Stimulated activated CD8-positive, alpha-beta memory T cell treated with anti-CD3 and anti-CD28 coated beads, Interleukin-12 subunit alpha, Interleukin-12 subunit beta, amount 100 ng/mL, for 1 hour (primary cell): ENCODE measurements around the gene POLR3K.
"Not testable (repeated sequence)": the region's sequence is repeated elsewhere in the genome, so short reads cannot be mapped to it uniquely, and the experiment has no call there.

Source experiments
- DNase-seq: peaks from one replicate; pipeline ENCODE4 v3.0.0-alpha.2; 2020; ENCODE audit warnings: low read depth

POLR3K gene

GRCh38 chr16:42691-43090 lies 10.7 kb downstream of the POLR3K start:
- no peak for DNase-seq

GRCh38 chr16:42069-42457 lies 11.3 kb downstream of the POLR3K start:
- DNase-seq, result no peak

GRCh38 chr16:41439-42068 lies 11.9 kb downstream of the POLR3K start:
- DNase-seq, result no peak

- peak; percentile 29 for DNase-seq
Observed at GRCh38 chr16:38941-39892, 14.2 kb downstream of the POLR3K start.

- DNase-seq, result not testable (repeated sequence)
Observed at GRCh38 chr16:38206-38605, 15.2 kb downstream of the POLR3K start.

DNA sequence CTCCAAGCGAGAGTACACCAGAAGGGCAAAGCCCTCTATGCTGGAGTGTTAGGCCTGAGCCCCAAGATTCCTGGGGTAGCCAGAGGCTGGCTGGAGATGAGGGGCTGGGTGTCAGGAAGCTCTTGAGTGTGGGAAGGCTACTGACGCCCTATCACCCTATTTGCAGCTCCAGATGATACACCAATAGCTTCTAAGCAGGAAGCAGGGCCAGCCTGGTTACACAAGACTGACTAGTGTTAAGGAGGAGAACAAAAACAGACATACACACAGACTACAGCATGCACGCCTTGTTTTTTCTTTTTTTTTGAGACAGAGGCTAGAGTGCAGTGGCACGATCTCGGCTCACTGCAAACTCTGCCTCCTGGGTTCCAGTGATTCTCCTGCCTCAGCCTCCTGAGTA lies 15.9 kb downstream of the POLR3K start:
- no peak for DNase-seq

DNA sequence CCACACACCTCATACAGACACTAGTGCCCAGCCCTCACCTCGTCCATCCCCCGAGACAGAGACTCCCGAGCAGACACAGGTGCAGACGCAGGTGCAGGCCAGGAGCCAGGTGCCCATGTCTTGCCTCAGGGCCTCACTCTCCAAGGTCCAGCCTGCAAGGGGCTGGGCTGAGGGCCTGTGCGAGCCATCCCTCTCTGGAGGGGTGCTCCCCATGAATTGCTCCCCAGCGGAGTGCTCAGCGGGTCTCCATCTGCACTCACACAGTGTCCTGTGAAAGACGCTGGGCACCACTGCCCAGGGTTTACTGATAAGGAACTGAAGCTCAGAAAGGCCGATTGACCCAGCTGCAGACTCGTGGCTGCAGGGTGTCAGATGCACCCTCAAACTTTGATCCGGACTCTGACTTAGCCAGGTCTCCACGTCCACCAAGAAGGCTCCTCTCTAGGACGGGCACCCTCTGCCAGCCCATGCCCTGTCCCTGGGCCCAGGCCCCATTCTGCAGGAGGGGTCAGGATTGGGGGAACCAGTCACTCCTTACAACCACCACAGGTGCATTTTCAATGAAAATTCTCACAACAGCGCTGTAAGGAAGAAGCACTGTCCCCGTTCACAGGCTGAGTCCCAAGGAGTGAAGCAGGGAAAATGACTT lies 16.9 kb downstream of the POLR3K start:
- no peak for DNase-seq

GRCh38 chr16:35678-36305 lies 17.6 kb downstream of the POLR3K start:
- no peak for DNase-seq

DNA sequence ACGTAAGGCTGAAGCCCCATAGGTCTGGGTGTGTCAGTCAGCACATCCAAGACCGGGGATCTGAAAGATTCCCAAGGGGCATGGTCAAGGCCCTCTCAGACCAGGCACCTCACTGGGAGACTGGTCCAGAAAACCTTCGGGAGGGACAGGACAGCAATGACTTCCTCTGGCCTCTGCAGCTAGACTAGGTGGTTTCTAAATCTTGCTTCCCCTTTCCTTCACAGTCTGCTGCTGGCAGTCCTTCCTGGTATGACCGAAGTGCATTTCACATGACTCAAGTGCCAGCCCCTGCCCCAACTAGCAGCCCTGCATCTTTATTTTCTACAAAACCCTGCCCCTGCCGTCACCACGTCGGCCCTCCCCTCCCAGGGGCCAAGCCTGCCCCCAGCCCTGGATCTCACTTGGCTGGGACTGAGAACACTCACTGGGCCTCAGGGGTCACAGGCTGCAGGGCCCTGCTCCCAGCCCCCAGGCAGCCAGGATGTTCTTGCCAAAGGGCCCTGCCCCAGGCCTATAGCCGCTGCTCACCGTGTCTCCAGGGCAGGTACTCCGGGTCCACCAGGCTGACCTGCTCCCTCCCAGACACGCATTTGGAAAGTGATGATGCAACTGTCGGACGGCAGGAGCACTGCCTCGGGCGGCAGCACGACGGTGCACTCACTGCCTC lies 18.3 kb downstream of the POLR3K start:
- no peak for DNase-seq

GRCh38 chr16:34648-34987 lies 18.8 kb downstream of the POLR3K start:
- DNase-seq, result no peak

GRCh38 chr16:33877-34647 lies 19.3 kb downstream of the POLR3K start:
- no peak for DNase-seq

DNA sequence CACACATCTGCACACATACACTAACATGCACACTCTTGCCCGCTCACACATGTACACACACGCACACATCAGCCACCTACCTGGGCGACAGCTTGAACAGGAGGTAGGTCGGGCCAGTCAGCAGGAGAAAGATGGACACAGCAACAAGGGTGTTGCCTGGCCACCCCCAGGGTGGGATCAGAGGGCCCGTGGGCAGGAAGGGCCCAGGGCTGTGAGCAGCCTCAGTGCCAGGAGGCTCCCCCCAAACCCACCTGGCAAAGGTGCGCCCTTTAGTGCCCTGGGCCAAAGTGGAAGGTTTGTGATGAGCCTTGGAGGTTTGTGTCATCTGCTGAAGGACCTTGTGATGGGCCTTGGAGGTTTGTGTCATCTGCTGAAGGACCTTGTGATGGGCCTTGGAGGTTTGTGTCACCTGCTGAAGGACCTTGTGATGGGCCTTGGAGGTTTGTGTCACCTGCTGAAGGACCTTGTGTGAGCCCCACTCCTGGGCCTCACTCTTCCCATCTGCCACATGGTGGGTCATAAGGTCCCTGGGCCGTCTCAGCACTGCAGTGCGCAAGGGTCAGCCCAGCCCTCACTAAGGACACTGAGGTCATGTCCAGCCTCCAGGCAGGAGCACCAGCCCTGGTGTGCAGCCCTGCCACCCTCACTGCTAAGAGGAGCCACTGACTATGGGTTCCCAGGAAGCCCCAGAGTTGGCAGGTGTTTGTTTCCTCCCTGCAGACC lies 20.1 kb downstream of the POLR3K start:
- DNase-seq, result not testable (repeated sequence)

DNA sequence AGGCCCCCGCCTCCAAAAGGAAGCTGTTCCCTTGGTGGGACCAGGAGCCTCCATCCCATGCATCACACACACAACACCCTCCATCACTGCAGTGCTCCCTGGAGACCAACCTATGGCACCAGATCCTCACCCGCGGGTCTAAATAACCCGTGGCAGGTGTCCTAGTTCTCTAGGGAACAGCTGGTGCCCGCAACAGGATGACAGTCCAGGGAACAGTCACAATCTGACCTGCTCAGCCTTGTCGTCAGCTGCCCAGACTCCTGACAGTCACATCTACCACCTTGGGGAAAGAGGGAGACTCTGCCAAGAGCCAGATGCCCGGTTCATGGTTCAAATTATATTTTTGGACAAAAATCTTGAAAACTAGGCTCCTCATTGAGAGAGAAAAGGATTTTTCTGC lies 22.8 kb downstream of the POLR3K start:
- not testable (repeated sequence) for DNase-seq

DNA sequence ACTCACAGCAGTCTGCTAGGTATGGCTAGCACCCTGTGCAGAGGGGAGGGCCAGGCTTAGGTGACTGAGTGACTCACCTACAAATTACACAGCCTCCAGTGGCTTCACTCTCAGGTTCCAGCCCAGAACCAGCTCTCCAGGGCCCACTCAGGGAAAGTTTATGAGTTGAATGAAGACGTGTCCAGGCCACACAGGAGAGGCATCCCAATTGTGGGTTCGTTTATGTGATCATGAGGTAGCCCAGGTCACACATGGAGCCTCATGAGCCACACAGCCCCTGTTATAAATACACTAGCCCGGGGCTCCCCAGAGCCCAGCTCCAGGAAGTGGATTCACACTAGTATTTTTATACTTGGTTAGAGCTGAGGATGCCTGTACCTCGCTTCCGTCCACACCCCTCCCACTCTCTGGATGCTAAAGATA lies 27.5 kb downstream of the POLR3K start:
- DNase-seq, result not testable (repeated sequence)

DNA sequence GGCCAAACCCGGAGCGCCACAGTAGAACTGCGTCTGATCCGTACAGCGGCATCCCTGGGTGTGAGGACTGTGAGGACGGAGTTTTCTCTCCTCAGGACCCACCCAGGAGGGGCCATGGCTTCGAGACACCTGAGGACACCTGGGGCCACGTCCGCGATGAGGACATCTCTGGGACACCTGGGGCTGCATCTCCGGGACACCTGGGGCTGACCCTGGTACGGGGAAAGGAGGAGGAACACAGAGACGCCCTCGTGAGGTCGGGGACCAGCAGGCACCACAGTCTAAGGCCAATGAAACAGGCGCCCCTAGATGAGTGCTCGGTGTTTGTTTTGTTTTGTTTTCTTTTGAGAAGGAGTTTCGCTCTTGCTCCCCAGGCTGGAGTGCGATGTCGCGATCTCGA lies 29.3 kb downstream of the POLR3K start:
- DNase-seq, result not testable (repeated sequence)

DNA sequence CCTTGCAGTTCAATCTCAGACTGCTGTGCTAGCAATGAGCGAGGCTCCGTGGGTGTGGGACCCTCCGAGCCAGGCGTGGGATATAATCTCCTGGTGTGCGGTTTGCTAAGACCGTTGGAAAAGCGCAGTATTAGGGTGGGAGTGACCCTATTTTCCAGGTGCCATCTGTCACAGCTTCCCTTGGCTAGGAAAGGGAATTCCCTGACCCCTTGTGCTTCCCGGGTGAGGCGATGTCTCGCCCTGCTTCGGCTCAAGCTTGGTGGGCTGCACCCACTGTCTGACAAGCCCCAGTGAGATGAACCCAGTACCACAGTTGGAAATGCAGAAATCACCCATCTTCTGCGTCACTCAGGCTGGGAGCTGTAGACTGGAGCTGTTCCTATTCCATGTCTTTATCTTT lies 32.5 kb downstream of the POLR3K start:
- not testable (repeated sequence) for DNase-seq

- not testable (repeated sequence) for DNase-seq
Observed at GRCh38 chr16:17062-17765, 36.2 kb downstream of the POLR3K start.

GRCh38 chr16:10772-11171 lies 42.6 kb downstream of the POLR3K start:
- DNase-seq, result peak; percentile 78

DNA sequence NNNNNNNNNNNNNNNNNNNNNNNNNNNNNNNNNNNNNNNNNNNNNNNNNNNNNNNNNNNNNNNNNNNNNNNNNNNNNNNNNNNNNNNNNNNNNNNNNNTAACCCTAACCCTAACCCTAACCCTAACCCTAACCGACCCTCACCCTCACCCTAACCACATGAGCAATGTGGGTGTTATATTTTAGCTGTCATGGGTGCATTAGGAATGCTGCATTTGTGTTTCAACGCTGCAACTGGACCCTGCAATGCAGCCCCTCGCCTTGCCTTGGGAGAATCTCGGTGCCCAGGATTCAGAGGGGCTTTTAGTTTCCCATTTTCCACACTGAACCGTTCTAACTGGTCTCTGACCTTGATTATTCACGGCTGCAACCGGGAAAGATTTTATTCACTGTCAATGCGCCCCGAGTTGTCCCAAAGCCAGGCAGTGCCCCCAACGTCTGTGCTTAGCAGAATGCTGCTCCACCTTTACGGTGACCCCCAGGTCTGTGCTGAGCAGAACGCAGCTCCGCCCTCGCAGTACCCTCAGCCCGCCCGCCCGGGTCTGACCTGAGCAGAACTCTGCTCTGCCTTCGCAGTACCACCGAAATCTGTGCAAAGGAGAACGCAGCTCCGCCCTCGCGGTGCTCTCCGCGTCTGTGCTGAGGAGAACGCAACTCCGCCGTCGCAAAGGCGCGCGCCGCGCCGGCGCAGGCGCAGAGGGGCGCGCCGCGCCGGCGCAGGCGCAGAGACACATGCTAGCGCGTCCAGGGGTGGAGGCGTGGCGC lies 43.3 kb downstream of the POLR3K start:
- no peak for DNase-seq
